Activated T-helper 17 cell treated with anti-CD3 and anti-CD28 coated beads, Interleukin-2, amount 50 U/mL, for 72 hours (primary cell): ENCODE data around the gene SLC7A4. TPM values are rescaled to one million over a fixed set of nuclear protein-coding genes. Genes with fewer than 3 reads are reported as not detected.
"Not testable (repeated sequence)": the region's sequence is repeated elsewhere in the genome, so short reads cannot be mapped to it uniquely, and the experiment has no call there.

Source experiments
- ATAC-seq: fragments of 150-1000 bp; cut with Tn5 transposase; replicated peaks from 2 replicates; pipeline ENCODE4 v1.10.0; 2021; ENCODE audit warnings: mild to moderate bottlenecking, moderate library complexity
- H3K27ac Mint-ChIP-seq: one replicate; pipeline ENCODE4 v1.8.0; 2022; ENCODE audit warnings: mixed read lengths
- H3K27me3 Mint-ChIP-seq: one replicate; pipeline ENCODE4 v1.8.0; 2022; ENCODE audit warnings: mixed read lengths
- H3K36me3 Mint-ChIP-seq: one replicate; pipeline ENCODE4 v1.8.0; 2022; ENCODE audit warnings: low read depth, mild to moderate bottlenecking, mixed read lengths
- H3K4me1 Mint-ChIP-seq: one replicate; pipeline ENCODE4 v1.8.0; 2022; ENCODE audit warnings: mixed read lengths
- H3K4me3 Mint-ChIP-seq: one replicate; pipeline ENCODE4 v1.8.0; 2022; ENCODE audit warnings: mild to moderate bottlenecking, mixed read lengths
- H3K9me3 Mint-ChIP-seq: one replicate; pipeline ENCODE4 v1.8.0; 2022; ENCODE audit warnings: mixed read lengths
- total RNA-seq, 2 donors: library from RNA; stranded (reverse); gene quantifications; one replicate each; pipeline ENCODE4 v1.2.3, GENCODE V29; 2022

SLC7A4 gene
- total RNA-seq, 2 donors from 2014 or later, result not detected

DNA sequence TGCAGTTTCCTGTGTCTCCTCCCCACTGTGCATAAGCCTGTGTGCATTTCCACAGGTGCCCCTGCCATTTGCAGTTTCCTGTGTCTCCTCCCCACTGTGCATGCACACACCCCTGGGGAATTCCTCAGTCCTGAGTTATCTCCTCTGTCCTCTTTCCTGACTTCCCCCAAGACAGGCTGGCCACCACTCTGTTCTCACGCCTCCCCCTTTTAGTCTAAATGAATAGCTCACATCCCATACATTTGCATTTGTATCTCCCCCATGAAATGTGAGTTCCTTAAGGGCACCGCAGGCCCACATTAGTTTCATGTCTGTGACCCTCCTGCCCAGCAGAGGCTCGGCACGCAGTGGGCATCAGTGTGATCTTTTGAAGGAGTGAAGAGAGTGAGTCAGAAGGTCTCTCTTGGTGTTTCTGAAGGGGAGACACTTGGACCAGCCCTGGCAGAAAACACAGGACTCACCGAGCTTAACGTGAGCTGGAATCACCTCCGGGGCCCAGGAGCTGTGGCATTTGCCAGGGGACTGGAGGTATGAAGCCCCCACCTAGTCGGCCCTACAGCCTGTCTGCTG, 19.6 kb upstream of the SLC7A4 start:
- H3K4me3 Mint-ChIP-seq, result no peak overlapping the region
- H3K4me1 Mint-ChIP-seq, result peaks cover 23% of the 10 kb centered on the region
- peaks cover 7% of the 10 kb centered on the region for H3K27me3 Mint-ChIP-seq
- H3K9me3 Mint-ChIP-seq, result no peaks in the 10 kb centered on the region
- peak overlapping the region; percentile 29 for H3K27ac Mint-ChIP-seq
- no peak for ATAC-seq
- no peaks in the 10 kb centered on the region for H3K36me3 Mint-ChIP-seq

DNA sequence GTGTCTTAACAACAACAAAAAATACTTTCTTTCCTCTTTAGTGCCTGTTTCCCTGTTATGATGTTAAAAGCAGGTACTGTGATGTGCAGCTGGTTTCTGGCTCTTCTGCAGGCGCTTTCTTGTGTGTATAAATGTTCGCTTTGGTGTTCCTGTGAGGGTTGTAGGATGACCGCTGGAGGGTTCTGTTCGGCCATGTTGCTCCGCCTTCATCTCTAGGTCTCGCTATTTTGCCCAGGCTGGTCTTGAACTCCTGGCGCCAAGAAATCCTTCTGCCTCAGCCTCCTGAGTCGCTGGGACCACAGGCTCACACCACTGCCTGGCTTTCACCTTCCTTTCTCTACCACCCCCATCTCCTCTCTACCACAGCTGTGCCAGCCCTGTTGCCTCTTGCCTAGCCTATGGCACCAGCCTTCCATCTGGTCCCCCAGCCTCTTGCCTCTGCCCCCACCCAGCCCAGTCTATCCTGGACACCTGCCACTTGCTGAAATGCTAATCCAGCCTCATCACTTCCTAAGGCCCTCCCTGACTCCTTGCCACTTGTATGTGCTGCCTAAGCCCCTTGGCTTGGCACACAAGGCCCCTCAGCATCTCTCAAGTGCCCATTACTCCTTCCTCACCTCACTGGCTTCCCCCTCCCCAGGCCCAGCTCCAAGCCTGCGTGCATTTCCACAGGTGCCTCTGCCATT, 18.9 kb upstream of the SLC7A4 start:
- peaks cover 3% of the 10 kb centered on the region for H3K27me3 Mint-ChIP-seq
- no peak for ATAC-seq
- no peaks in the 10 kb centered on the region for H3K36me3 Mint-ChIP-seq
- H3K9me3 Mint-ChIP-seq, result no peaks in the 10 kb centered on the region
- no peak overlapping the region for H3K4me3 Mint-ChIP-seq
- peaks cover 17% of the 10 kb centered on the region for H3K4me1 Mint-ChIP-seq
- H3K27ac Mint-ChIP-seq, result peak overlapping the region; percentile 29

DNA sequence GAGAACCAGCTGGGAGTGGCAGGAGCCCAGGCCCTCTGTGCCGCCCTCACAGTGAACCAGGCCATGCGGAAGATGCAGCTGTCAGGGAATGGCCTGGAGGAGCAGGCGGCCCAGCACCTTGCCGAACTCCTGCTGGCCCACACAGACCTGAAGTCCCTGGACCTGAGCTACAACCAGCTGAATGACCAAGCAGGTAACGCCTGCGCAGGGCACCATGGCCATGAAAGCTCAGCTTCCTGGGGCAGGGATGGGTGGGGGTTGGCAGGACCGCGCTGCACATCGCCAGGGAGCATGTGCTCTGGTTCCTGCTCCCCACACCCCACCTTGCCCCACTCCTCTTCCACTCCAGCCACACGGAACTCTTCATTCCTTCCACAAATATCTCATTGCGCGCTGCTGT, 16.6 kb upstream of the SLC7A4 start:
- not testable (repeated sequence) for H3K27me3 Mint-ChIP-seq, H3K4me3 Mint-ChIP-seq, ATAC-seq, H3K9me3 Mint-ChIP-seq, H3K27ac Mint-ChIP-seq, H3K36me3 Mint-ChIP-seq
- H3K4me1 Mint-ChIP-seq, result peaks cover 25% of the 10 kb centered on the region

DNA sequence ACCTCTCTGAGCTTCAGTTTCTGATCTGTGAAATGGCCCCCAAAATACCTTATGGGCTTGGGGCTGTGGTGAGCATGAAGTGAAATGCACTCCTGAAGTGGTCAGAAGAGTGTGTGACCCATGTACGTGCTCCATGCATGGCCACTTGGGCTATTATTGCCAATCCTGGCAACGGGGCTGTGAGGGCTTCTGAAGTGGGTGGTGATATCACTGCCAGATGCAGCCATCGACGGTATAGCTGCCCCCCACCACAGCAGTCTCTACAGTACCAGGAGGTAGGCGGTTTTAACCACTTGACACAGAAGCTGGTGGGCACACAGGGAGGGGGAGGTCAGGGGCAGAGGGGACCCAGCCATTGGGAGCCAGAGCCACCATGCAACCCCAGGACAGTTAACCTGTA, 16.1 kb upstream of the SLC7A4 start:
- ATAC-seq, H3K9me3 Mint-ChIP-seq, H3K4me3 Mint-ChIP-seq, H3K27me3 Mint-ChIP-seq, H3K36me3 Mint-ChIP-seq, H3K27ac Mint-ChIP-seq: not testable (repeated sequence)
- peaks cover 28% of the 10 kb centered on the region for H3K4me1 Mint-ChIP-seq

DNA sequence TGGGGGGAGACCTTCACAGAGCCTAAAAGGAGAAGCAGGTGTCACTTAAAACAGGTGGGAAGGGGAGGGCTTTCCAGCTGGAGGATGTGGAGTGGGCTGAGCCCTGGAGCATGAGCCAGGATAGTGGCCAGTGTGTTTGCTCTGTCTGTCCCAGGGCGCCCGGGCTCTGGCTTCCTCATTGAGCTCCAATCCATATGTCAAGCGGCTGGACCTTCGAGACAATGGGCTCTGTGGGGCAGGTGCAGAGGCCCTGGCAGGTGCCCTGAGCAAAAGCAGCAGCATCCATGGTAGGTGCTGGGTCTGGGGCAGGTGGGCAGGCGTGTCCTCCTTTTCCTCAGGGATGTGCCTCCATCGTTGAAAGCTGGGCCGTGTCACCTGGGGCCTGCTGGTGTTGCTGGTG, 15.4 kb upstream of the SLC7A4 start:
- ATAC-seq, result no peak
- H3K27ac Mint-ChIP-seq, result no peak overlapping the region
- peaks cover 26% of the 10 kb centered on the region for H3K4me1 Mint-ChIP-seq
- H3K4me3 Mint-ChIP-seq, result no peak overlapping the region
- H3K36me3 Mint-ChIP-seq, result no peaks in the 10 kb centered on the region
- H3K9me3 Mint-ChIP-seq, result no peaks in the 10 kb centered on the region
- H3K27me3 Mint-ChIP-seq, result peaks cover 3% of the 10 kb centered on the region

DNA sequence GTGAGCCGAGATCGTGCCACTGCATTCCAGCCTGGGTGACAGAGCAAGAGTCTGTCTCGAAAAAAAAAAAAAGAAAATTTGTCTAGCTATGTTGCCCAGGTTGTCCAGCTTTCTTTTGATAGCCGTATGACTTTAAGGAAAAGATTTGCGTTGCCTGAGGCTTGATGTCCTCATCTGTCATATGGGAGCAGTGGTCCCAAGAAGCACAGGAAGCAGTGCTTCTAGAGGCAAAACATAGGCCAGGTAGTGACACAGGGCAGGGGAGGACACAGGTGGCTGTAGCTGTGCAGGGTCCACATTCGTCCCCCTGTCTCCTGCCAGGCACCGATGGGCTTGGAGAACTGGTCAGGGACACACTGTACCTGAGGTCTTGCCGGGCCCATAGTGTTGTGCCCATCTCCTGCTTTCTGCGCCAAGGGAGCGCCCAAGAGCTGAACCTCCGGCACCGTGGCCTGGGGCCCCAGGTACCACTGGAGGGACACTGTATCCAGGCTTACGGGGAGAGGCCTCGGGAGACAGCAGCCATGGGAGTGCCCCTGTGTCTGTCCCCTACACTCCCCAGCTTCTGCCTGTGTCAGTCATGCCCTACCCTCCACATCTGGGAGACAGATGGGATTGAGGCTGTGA, 14.8 kb upstream of the SLC7A4 start:
- H3K36me3 Mint-ChIP-seq, result no peaks in the 10 kb centered on the region
- no peak overlapping the region for H3K27ac Mint-ChIP-seq
- peaks cover 3% of the 10 kb centered on the region for H3K27me3 Mint-ChIP-seq
- H3K4me3 Mint-ChIP-seq, result no peak overlapping the region
- peaks cover 26% of the 10 kb centered on the region for H3K4me1 Mint-ChIP-seq
- no peaks in the 10 kb centered on the region for H3K9me3 Mint-ChIP-seq
- no peak for ATAC-seq

DNA sequence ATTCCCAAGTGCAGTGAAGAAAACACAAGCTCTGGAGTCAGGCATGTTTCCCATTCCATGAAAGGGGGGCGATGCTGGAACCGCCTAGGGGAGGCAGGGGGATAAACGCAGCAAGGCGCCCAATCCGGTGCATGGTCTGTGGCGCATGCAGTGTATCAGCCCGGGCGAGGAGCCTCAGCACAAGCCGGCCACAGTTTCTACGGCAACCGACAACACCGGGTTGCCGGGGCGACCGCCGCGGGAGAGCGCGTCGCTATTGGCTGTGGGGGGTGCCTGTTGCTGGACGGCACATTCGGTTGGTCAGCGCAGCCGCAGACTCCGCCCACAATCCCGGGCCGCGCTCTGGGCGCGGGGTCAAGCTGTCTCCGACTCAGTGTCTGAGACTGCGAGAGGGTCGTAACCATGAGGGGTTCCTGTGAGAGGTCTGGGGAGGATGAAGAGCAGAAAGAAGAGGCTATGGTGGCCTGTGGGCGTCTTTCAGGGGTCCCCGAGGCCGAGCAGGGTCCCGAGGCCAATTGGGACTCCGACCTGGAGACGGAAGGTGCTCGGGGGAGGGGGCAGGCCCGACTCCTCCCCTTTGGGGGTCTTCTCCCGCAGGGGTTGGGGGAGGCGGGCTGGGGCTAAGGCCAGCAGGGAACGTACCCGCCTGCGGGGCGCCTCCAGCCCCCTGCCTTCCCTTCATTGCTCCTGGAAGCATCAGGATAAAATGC, 13.4 kb upstream of the SLC7A4 start, which contains the start of gene LRRC74B:
TSS of gene LRRC74B (plus strand) at position 362 of the 710 bp plus-strand sequence. CDS start at position 403, 41 bp downstream.
- peak within 1 kb of the TSS; percentile 69 for H3K4me3 Mint-ChIP-seq
- peaks cover 3% of the 10 kb centered on the region for H3K27me3 Mint-ChIP-seq
- ATAC-seq, result peak; percentile 96
- no peaks in the 10 kb centered on the region for H3K9me3 Mint-ChIP-seq
- peak within 1 kb of the TSS; percentile 73 for H3K27ac Mint-ChIP-seq
- H3K36me3 Mint-ChIP-seq, result no peaks in the 10 kb centered on the region
- H3K4me1 Mint-ChIP-seq, result peaks cover 20% of the 10 kb centered on the region

DNA sequence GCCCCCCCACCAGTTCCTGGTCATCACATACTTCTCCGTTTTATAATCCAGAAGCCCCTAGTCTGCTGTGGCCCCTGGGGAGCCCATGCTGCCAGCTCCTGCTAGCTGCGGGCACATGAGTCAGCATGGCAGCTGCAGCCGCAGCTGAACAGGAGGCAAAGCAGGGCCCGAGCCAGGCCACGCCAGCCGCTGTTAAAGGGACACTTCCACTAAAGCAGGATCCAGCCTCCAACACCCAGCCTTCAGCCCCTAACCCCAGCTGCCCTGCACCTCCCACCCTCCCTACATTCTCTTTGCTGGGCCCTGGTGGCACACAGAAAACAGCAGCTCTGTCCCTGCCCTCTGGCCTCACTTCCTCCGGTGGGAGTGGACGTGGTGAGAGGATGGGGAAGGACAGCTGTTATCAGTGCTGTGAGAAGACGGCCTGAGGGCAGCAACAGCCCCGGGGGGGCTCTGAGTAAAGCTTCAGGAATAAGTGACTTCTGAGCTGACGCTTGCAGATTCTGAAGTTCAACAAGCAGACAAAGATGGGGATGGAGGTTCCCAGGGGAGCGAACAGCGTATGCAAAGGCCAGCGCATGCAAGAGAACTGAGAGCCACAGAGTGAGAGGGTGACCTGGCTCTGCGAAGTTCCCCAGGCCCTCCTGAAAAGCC, 12.7 kb upstream of the SLC7A4 start:
- Mint-ChIP-seq H3K9me3 (no peaks in the 10 kb centered on the region), H3K36me3 (no peaks in the 10 kb centered on the region), H3K4me3 (peak overlapping the region; percentile 69), H3K4me1 (peaks cover 20% of the 10 kb centered on the region), H3K27me3 (peaks cover 3% of the 10 kb centered on the region), H3K27ac (peak overlapping the region; percentile 62)
- ATAC-seq, result peak; percentile 22

DNA sequence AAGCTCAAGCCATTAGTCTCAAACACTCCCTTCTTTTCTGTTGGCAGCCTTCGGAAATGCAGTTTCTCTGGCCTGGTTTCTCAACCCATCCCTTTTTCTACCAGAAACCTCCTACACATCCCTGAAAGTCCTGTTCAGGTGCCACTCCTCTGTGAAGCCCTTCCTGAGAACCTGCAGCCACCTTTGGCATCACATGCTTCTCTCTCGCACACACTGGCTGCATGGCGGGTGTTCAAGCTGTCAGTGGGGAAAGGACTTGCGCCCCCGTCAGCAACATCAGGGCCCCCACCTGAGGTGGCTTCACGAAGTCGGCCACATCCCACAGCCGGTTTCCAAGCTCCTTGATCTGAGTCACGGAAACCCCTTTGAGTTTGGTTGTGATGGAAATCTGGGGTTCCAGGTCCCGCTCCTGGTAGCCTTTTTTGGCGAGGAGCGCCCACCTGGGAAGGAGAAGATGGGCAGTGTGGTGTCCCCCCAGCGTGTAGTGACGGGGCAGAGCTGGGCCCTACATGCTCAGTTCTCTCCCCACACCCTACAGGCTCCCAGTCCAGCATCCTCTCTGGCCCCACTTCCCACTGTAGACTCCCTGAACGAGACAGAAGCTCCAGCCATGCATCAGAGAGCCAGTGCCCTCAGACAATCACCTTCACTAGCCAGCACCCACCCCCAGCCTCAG, 11.6 kb upstream of the SLC7A4 start:
- Mint-ChIP-seq H3K4me3 (peak overlapping the region; percentile 69), H3K27ac (no peak overlapping the region), H3K36me3 (no peaks in the 10 kb centered on the region), H3K27me3 (peaks cover 7% of the 10 kb centered on the region), H3K9me3 (no peaks in the 10 kb centered on the region), H3K4me1 (peaks cover 20% of the 10 kb centered on the region)
- no peak for ATAC-seq

DNA sequence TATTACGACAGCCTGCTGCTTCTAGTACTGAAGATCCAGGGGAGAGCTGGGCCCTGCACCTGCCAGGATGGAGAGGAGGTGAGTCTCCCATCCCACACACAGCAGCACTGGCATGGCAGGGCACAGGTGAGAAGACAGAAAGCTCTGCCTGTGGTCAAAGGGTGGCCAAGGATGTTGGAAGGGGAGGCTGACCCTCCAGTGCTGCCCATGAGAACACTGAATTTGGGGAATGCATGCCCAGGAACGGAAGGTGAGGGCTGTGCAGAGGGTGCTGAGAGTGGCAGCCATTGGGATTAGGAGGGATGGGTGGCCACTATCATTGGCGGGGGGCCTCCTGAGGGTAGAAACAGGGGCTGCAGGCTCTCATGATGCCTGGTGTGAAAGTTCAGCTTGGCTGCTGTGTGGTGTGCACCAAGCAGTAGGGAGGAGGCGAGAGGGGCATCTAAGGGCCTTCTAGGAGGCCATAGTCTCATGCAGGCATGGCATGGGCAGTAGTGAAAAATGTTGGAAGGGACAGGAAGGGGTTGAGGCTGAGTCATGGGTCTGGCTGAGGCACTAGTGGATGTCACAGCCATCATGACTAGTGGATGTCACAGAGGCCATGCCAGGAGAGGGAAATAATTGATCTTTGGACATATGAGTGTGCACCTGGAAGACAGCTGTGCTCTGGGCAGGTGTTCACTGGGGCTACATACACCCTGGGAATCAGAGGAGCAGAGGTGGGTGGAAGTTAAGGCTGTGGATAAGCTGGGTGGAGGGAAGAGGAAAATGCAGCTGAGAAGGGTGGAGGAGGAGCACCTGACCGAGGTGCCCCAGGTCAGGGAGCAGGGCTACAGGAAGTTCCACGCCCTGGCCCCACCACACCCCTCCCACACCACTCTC, 10.9 kb upstream of the SLC7A4 start:
- Mint-ChIP-seq H3K9me3 (no peaks in the 10 kb centered on the region), H3K36me3 (no peaks in the 10 kb centered on the region), H3K4me1 (peaks cover 20% of the 10 kb centered on the region), H3K27me3 (peaks cover 7% of the 10 kb centered on the region), H3K4me3 (no peak overlapping the region), H3K27ac (no peak overlapping the region)
- ATAC-seq, result no peak

DNA sequence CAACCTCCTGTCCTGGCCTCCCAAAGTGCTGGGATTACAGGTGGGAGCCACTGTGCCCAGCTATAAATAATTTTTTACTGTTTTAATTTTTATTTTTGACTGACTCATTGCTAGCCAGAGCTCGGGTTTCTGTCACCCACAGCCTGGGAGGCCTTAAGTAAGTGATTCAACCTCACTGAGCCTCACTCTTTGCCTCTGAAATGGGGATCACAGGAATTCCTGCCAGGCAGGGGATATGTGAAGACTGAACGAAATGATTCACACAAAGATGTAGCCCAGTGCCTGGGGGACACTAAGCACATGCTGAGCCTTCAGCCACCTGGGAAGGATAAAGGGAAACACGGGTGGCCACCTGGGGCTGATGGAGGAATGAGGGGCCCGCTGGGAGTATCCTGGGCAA, 9.6 kb upstream of the SLC7A4 start:
- H3K27me3 Mint-ChIP-seq, result peaks cover 7% of the 10 kb centered on the region

DNA sequence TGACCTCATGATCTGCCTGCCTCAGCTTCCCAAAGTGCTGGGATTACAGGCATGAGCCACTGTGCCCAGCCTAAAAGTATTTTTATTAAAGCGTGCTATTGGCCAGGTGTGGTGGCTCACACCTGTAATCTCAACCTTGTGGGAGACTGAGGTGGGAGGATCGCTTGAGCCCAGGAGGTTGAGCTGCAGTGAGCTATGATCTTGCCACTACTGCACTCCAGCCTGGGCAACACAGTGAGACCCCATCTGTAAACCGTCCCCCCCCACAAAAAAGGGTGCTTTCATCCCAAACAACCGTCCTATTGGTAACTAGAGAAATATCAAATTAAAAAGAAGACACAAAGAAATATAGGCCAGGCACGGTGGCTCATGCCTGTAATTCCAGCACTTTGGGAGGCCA, 6.8 kb upstream of the SLC7A4 start:
- H3K36me3 Mint-ChIP-seq, H3K27ac Mint-ChIP-seq, H3K4me3 Mint-ChIP-seq, H3K9me3 Mint-ChIP-seq, ATAC-seq, H3K4me1 Mint-ChIP-seq: not testable (repeated sequence)
- H3K27me3 Mint-ChIP-seq, result peaks cover 10% of the 10 kb centered on the region

More for the DNA sequence above, 9.6 kb upstream of the SLC7A4 start:
- Mint-ChIP-seq H3K4me3 (no peak overlapping the region), H3K36me3 (no peaks in the 10 kb centered on the region), H3K4me1 (peaks cover 20% of the 10 kb centered on the region), H3K9me3 (no peaks in the 10 kb centered on the region), H3K27ac (no peak overlapping the region)
- ATAC-seq, result no peak

DNA sequence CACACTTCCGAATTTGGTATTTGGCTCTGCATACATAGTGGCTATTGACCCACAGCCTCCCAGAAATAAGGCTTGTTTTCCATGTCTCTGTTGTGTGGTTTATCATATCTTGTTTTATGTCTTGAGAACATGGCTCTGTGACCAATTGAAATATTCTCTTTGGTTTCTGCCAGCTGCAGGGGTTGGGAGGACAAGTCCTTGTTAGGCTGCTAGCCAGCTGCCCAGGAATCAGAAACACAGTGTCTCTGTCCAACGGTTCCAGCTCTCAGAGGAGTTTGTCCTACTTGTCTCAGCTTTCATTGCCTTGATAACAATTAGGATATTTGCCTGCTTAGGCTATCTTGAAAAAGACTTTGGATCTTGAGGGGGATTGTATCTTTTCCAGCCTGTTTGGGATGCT, 6.0 kb upstream of the SLC7A4 start:
- Mint-ChIP-seq H3K4me3 (no peak overlapping the region), H3K9me3 (no peaks in the 10 kb centered on the region), H3K27ac (no peak overlapping the region), H3K27me3 (peaks cover 10% of the 10 kb centered on the region), H3K4me1 (peaks cover 2% of the 10 kb centered on the region), H3K36me3 (no peaks in the 10 kb centered on the region)
- no peak for ATAC-seq
